B cell (primary cell): ENCODE results near the gene ZNF804B. TPM values are rescaled to one million over a fixed set of nuclear protein-coding genes. Genes with fewer than 3 reads are reported as not detected.

Experiments
- ATAC-seq: fragments of 200-7000 bp; cut with Tn5 transposase; one replicate; pipeline ENCODE4 v1.10.0; 2021; ENCODE audit warnings: low read depth, mild to moderate bottlenecking, moderate number of reproducible peaks, moderate library complexity
- CTCF ChIA-PET: fragments of 350-600 bp; sonication (Branson Sonifier 250); formaldehyde crosslinking; loops from one replicate; lab custom pipeline; 2021; ENCODE audit warnings: antibody characterized with exemption, inconsistent platforms; lab: Charles Lee
- POLR2A ChIA-PET: fragments of 350-600 bp; sonication (Branson Sonifier 250); formaldehyde crosslinking; loops from one replicate; lab custom pipeline; 2021; ENCODE audit warnings: antibody characterized with exemption; lab: Charles Lee
- DNase-seq: peaks from one replicate; pipeline ENCODE4 v3.0.0; 2013
- H2AFZ ChIP-seq: 2 replicates; pipeline ENCODE4 v1.6.1; 2012; ENCODE audit warnings: mild to moderate bottlenecking, low read depth, low read length; ENCODE audit not compliant: insufficient read depth, poor library complexity, severe bottlenecking
- H3K27ac ChIP-seq, 2 donors: 1 replicate in 1 of 2; 2 replicates in 1 of 2; pipeline ENCODE4 v1.5.1; 2012 to 2013; ENCODE audit warnings: low read length in 2 of 2, mild to moderate bottlenecking in 2 of 2, moderate library complexity in 1 of 2
- H3K27me3 ChIP-seq, 4 experiments: fragments of 200-600 bp in 1 of 4; sonication (generic) in 1 of 4; replicated peaks in 1 of 4; 1 replicate in 2 of 4; 2 replicates in 2 of 4; pipeline versions ENCODE4 v1.6.1 to v1.7.0; 2013 to 2016; ENCODE audit warnings: low read length in 3 of 4, mild to moderate bottlenecking in 2 of 4, mixed read lengths in 1 of 4, moderate library complexity in 1 of 4; ENCODE audit not compliant: insufficient read depth in 4 of 4, control insufficient read depth in 3 of 4; ENCODE audit errors: control extremely low read depth in 1 of 4
- H3K36me3 ChIP-seq, 2 experiments: replicated peaks in 1 of 2; 1 replicate in 1 of 2; 2 replicates in 1 of 2; pipeline versions ENCODE4 v1.6.1 to v1.7.1; 2013; ENCODE audit warnings: low read length in 1 of 2; ENCODE audit not compliant: insufficient read depth in 2 of 2, control insufficient read depth in 1 of 2; ENCODE audit errors: control extremely low read depth in 1 of 2, extremely low read depth in 1 of 2
- H3K4me1 ChIP-seq, 2 donors: fragments of 200-600 bp in 1 of 2; sonication (generic) in 1 of 2; 1 replicate in 1 of 2; 2 replicates in 1 of 2; pipeline versions ENCODE4 v1.5.1 to v1.6.1; 2013 to 2017; ENCODE audit warnings: low read length in 2 of 2; ENCODE audit not compliant: control insufficient read depth in 2 of 2, insufficient read depth in 2 of 2
- H3K4me2 ChIP-seq: replicated peaks from 2 replicates; pipeline ENCODE3; 2012; ENCODE audit warnings: mild to moderate bottlenecking, low read depth, low read length; ENCODE audit not compliant: poor library complexity, severe bottlenecking
- H3K4me3 ChIP-seq, 5 experiments: fragments of 200-600 bp in 1 of 5; sonication (generic) in 1 of 5; 1 replicate in 3 of 5; 2 replicates in 2 of 5; pipeline versions ENCODE4 v1.5.1 to v1.7.0; 2011 to 2016; ENCODE audit warnings: low read length in 4 of 5, mild to moderate bottlenecking in 4 of 5, low read depth in 2 of 5, control low read depth in 1 of 5, moderate library complexity in 1 of 5; ENCODE audit not compliant: insufficient read depth in 1 of 5; ENCODE audit errors: control extremely low read depth in 1 of 5, extremely low read depth in 1 of 5
- H3K79me2 ChIP-seq: fragments of 200-600 bp; sonication (generic); one replicate; pipeline ENCODE4 v1.6.0; 2016; ENCODE audit warnings: low read length; ENCODE audit not compliant: control insufficient read depth, insufficient read depth
- H3K9ac ChIP-seq: fragments of 200-600 bp; sonication (generic); 2 replicates; pipeline ENCODE4 v1.6.1; 2017; ENCODE audit warnings: mild to moderate bottlenecking, low read length, moderate library complexity
- H3K9me3 ChIP-seq, 3 donors: one replicate each; pipeline versions ENCODE4 v1.6.1 to v1.7.1; 2013; ENCODE audit warnings: low read length in 2 of 3; ENCODE audit not compliant: control insufficient read depth in 2 of 3, insufficient read depth in 1 of 3; ENCODE audit errors: control extremely low read depth in 1 of 3
- H4K20me1 ChIP-seq: 2 replicates; pipeline ENCODE4 v1.6.0; 2012; ENCODE audit warnings: mild to moderate bottlenecking, low read length; ENCODE audit not compliant: insufficient read depth, control insufficient read depth, poor library complexity, severe bottlenecking
- H3K27ac Mint-ChIP-seq: one replicate; pipeline ENCODE4 v1.8.0; 2021; ENCODE audit warnings: mixed read lengths
- H3K27me3 Mint-ChIP-seq: one replicate; pipeline ENCODE4 v1.8.0; 2021; ENCODE audit warnings: mixed read lengths
- H3K4me1 Mint-ChIP-seq: one replicate; pipeline ENCODE4 v1.8.0; 2021; ENCODE audit warnings: mixed read lengths
- H3K4me3 Mint-ChIP-seq: one replicate; pipeline ENCODE4 v1.8.0; 2021; ENCODE audit warnings: mixed read lengths
- H3K9me3 Mint-ChIP-seq: one replicate; pipeline ENCODE4 v1.8.0; 2022; ENCODE audit warnings: mixed read lengths; ENCODE audit not compliant: insufficient read depth
- CTCF ChIP-seq: fragments of 200-600 bp; IDR thresholded peaks from one replicate; pipeline ENCODE4 v1.8.0; 2022; ENCODE audit warnings: antibody characterized with exemption, mild to moderate bottlenecking
- EZH2 ChIP-seq: IDR thresholded peaks from 2 replicates; pipeline ENCODE4 v1.6.1; 2012; ENCODE audit warnings: borderline replicate concordance, low read depth, mild to moderate bottlenecking, moderate library complexity, low read length; ENCODE audit not compliant: insufficient read depth, poor library complexity, severe bottlenecking
- WGBS: methylation state at CpG from one replicate; pipeline ENCODE4 v1.1.5; 2013; ENCODE audit warnings: missing lambda C conversion rate; ENCODE audit not compliant: insufficient coverage; 5-methylcytosine and 5-hydroxymethylcytosine counted together
- intact Hi-C: fragments of 100-400 bp; cut with micrococcal nuclease; formaldehyde crosslinking; loops from one replicate; pipeline ENCODE4 v1.10.0; 2022
- polyA plus RNA-seq: library from polyadenylated mRNA; depleted of rRNA; stranded (reverse); fragments of >200 nt; gene quantifications from 2 replicates; pipeline ENCODE4 v1.2.3, GENCODE V29; 2012
- total RNA-seq, 2 donors: library from RNA; stranded (reverse); fragments of 120-200 nt in 1 of 2; gene quantifications; 1 replicate in 1 of 2; 2 replicates in 1 of 2; pipeline versions ENCODE4 v1.2.3 to v1.2.4, GENCODE V29; 2013 to 2022

The ZNF804B gene
- total and polyA plus RNA-seq, 2 donors (not counting 1 experiment from before 2014, with no cell fraction given) = not detected

GRCh38 chr7:89332026-89332425 lies 572.5 kb downstream of the ZNF804B start:
- Histone ChIP-seq H3K4me3 (no peak overlapping the region), H3K27ac (no peak overlapping the region), H2AFZ (no peak overlapping the region), H4K20me1 (no peaks in the 10 kb centered on the region), H3K36me3 (no peaks in the 10 kb centered on the region), H3K4me1 (no peaks in the 10 kb centered on the region), H3K79me2 (no peaks in the 10 kb centered on the region), H3K4me2 (no peak overlapping the region), H3K9me3 (no peaks in the 10 kb centered on the region), H3K9ac (no peak overlapping the region), H3K27me3 (no peaks in the 10 kb centered on the region)
- no peak for TF ChIP-seq CTCF
- no peak for TF ChIP-seq EZH2
- no peak overlapping the region for H3K27ac Mint-ChIP-seq
- intact Hi-C loops = no loop called here
- POLR2A ChIA-PET = no interaction called here
- H3K27me3 Mint-ChIP-seq = no peaks in the 10 kb centered on the region
- CTCF ChIA-PET = no interaction called here
- H3K9me3 Mint-ChIP-seq = no peaks in the 10 kb centered on the region
- H3K4me1 Mint-ChIP-seq = no peaks in the 10 kb centered on the region
- DNase-seq (no peak), ATAC-seq (no peak)
- H3K4me3 Mint-ChIP-seq = no peak overlapping the region
- no CpG with 5 or more reads among the region's 1 CpG for WGBS

- H3K4me1 Mint-ChIP-seq = no peaks in the 10 kb centered on the region
- H4K20me1 ChIP-seq = no peaks in the 10 kb centered on the region
Observed at GRCh38 chr7:89334797-89335196, 575.3 kb downstream of the ZNF804B start.

More at GRCh38 chr7:89334797-89335196, 575.3 kb downstream of the ZNF804B start:
- POLR2A ChIA-PET = no interaction called here
- Mint-ChIP-seq H3K4me3 (no peak overlapping the region), H3K9me3 (no peaks in the 10 kb centered on the region), H3K27ac (no peak overlapping the region), H3K27me3 (no peaks in the 10 kb centered on the region)
- Histone ChIP-seq H3K4me3 (no peak overlapping the region), H3K4me1 (no peaks in the 10 kb centered on the region), H3K9me3 (no peaks in the 10 kb centered on the region), H3K27me3 (no peaks in the 10 kb centered on the region), H3K4me2 (no peak overlapping the region), H3K27ac (no peak overlapping the region), H2AFZ (no peak overlapping the region), H3K36me3 (no peaks in the 10 kb centered on the region), H3K9ac (no peak overlapping the region), H3K79me2 (no peaks in the 10 kb centered on the region)
- TF ChIP-seq EZH2 (no peak), CTCF (no peak)
- intact Hi-C loops = no loop called here
- CTCF ChIA-PET = no interaction called here
- DNase-seq (no peak), ATAC-seq (no peak)
- no CpG with 5 or more reads among the region's 1 CpG for WGBS
